Measurements from ENCODE around the gene SLC25A26. TPM values are rescaled to one million over a fixed set of nuclear protein-coding genes. Genes with fewer than 3 reads are reported as not detected.

SLC25A26 gene
- total RNA-seq, 3 donors from 2014 or later = 15.9 to 25.8 (median 20.2) TPM

DNA sequence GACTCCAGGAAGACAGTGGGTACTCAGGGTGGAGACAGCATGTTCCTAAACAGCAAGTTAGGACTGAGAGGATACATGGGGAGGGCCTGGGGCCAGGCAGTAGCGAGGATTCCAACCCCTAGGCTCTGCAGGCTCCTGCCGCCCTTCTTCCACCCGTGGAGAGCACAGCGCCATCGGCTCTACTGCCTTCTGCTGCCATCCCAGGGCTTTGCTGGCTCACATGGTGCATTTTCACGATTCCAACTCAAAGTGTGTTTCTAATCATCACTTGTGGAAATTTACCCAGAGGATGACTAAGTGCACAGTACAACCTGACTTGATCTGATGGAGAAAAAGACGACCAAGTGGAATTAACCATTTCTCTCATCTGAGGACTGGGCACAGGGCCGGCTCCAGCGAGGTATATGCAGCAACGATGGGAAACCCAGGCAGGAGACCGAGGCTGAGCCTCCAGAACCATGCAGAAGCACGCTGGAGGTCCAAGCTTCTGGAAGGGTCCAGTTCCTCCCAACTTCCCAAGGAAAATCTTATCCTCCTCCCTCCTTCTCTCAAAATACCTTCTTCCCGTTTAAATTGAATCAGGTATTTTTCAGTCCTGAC is 175.5 kb downstream of the SLC25A26 start:
- ATAC-seq (no peak), DNase-seq (no peak)
- peaks cover 7% of the 10 kb centered on the region for H3K36me3 ChIP-seq (ENCODE audit: low read depth)
- intact Hi-C loops (cut with DNase I, micrococcal nuclease) = no loop called here
- TF ChIP-seq, protein P1, sequence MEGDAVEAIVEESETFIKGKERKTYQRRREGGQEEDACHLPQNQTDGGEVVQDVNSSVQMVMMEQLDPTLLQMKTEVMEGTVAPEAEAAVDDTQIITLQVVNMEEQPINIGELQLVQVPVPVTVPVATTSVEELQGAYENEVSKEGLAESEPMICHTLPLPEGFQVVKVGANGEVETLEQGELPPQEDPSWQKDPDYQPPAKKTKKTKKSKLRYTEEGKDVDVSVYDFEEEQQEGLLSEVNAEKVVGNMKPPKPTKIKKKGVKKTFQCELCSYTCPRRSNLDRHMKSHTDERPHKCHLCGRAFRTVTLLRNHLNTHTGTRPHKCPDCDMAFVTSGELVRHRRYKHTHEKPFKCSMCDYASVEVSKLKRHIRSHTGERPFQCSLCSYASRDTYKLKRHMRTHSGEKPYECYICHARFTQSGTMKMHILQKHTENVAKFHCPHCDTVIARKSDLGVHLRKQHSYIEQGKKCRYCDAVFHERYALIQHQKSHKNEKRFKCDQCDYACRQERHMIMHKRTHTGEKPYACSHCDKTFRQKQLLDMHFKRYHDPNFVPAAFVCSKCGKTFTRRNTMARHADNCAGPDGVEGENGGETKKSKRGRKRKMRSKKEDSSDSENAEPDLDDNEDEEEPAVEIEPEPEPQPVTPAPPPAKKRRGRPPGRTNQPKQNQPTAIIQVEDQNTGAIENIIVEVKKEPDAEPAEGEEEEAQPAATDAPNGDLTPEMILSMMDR (IDR thresholded peaks at IDR 0.05) = no peak
- no peaks in the 10 kb centered on the region for H3K4me1 ChIP-seq (ENCODE audit: low read depth)
- no peak overlapping the region for H3K4me3 ChIP-seq
- H3K9me3 ChIP-seq = no peaks in the 10 kb centered on the region

DNA sequence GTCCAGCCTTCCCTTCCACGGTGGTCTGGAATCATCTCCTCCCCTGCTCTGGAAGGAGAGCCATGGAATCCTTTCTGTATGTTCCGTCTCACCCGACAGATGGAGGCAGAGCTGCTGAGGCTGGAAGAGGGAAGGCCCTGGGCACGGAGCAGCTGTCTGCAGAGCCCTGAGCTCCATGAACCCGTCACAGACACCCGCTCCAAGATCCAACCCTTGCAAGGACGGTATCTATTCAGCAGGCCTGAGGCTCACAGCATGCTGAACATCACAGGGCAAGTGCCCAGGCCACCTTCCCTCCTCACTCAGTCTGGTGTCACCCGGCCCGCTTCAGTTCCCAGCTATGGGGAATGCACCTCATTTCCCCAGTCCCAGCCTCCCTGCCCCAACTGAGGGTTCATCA is 176.1 kb downstream of the SLC25A26 start:
- TF ChIP-seq, protein P1 (IDR thresholded peaks at IDR 0.05) = no peak
- H3K9me3 ChIP-seq = no peaks in the 10 kb centered on the region
- intact Hi-C loops (cut with DNase I, micrococcal nuclease) = no loop called here
- H3K36me3 ChIP-seq (ENCODE audit: low read depth) = peaks cover 7% of the 10 kb centered on the region
- no peak overlapping the region for H3K4me3 ChIP-seq
- no peak for DNase-seq
- ATAC-seq = no peak
- H3K4me1 ChIP-seq (ENCODE audit: low read depth) = no peaks in the 10 kb centered on the region

GRCh38 chr3:66397745-66398144 is 176.9 kb downstream of the SLC25A26 start:
- no peaks in the 10 kb centered on the region for H3K9me3 ChIP-seq
- TF ChIP-seq, protein P1 (IDR thresholded peaks at IDR 0.05) = no peak
- no peak overlapping the region for H3K4me3 ChIP-seq
- DNase-seq (peak in 1 of 3 donors; percentile 45), ATAC-seq (peak; percentile 56)
- H3K4me1 ChIP-seq (ENCODE audit: low read depth) = no peaks in the 10 kb centered on the region
- peaks cover 7% of the 10 kb centered on the region for H3K36me3 ChIP-seq (ENCODE audit: low read depth)
- intact Hi-C loops (cut with DNase I, micrococcal nuclease) = no loop called here

DNA sequence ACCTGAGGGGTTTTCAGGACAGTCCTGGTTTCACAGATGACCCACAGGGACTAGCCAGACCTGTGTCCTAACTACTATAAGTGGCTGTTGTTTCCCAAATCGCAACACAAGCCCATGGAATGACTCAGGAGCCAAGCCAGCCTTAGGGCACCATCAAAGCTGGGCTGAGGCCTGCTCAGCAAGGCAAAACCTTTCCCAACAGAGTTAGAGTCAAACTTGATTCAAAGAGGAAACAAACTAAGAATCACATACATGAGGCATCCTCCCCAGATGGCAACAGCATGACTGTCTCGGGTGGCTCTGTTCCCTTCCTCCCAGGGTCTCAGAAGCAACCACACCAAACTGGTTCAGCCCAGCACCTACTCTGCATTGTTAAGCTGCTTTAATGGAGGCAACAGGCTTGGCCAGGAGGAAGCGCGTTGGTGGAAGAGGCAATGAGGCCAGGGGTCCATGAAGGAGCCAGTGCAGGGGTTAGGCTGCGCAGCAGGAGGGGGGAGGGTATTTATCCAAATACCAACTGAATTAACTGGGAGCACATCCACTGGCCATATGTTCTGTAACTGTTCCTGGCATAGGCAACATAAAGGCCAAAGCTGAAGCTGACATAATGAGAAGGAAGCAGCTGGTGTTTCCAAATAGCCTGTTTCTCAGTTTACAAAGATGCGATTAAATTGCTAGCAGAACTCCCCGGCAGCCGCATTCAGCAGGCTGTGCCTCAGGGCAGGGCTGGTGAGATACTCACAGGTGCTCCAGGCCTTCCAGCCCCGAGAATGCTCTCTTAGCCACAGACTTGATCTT is 177.6 kb downstream of the SLC25A26 start:
- no peak for ATAC-seq
- TF ChIP-seq, protein P1 (IDR thresholded peaks at IDR 0.05) = no peak
- H3K4me3 ChIP-seq = no peak overlapping the region
- intact Hi-C loops (cut with DNase I, micrococcal nuclease) = no loop called here
- no peaks in the 10 kb centered on the region for H3K9me3 ChIP-seq
- DNase-seq = no peak
- H3K4me1 ChIP-seq (ENCODE audit: low read depth) = no peaks in the 10 kb centered on the region
- H3K36me3 ChIP-seq (ENCODE audit: low read depth) = peaks cover 7% of the 10 kb centered on the region

DNA sequence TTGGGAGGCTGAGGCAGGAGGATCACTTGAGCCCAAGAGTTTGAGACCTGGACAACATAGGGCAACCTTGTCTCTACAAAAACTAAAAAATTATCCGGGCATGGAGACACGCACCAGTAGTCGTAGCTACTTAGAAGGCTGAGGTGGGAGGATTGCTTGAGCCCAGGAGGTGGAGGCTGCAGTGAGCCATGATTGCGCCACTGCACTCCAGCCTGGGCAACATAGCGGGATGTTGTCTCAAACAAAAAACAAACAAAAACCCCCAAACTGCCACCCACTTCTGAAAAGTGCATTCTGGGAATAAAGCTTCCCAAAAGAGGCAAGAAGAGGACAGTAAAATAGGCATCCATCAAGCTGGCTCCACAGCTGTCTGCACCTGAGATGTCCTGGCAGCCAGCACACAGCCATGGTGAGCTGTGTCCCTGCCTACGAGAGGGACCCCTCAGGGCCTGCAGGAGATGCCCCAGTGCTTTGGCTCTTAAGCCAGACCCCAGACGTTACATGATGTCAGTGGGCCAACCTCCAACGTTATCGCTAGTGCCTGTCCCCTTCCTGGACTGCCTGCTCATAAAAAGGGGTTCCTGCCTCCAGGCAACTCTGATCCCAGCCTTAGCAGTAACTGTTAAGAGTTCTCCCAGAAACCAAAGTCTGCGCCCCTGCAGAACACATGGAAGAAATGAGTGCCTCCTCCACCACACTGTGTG is 178.9 kb downstream of the SLC25A26 start:
- TF ChIP-seq, protein P1 (IDR thresholded peaks at IDR 0.05) = no peak
- no peaks in the 10 kb centered on the region for H3K4me1 ChIP-seq (ENCODE audit: low read depth)
- intact Hi-C loops (cut with DNase I, micrococcal nuclease) = no loop called here
- H3K36me3 ChIP-seq (ENCODE audit: low read depth) = peaks cover 7% of the 10 kb centered on the region
- H3K9me3 ChIP-seq = no peaks in the 10 kb centered on the region
- no peak for DNase-seq
- ATAC-seq = no peak
- H3K4me3 ChIP-seq = no peak overlapping the region
